GM19043 (cell line): ENCODE measurements around the gene SLC15A4.

Source experiments
- ATAC-seq: cut with Tn5 transposase; IDR thresholded peaks from one replicate; pipeline ENCODE4 v1.9.1; 2021; ENCODE audit warnings: low read depth; ENCODE audit not compliant: unreplicated experiment

Gene SLC15A4

GRCh38 chr12:128766738-128767501 lies 56.8 kb downstream of the SLC15A4 start:
- ATAC-seq: no peak

GRCh38 chr12:128763395-128763794 lies 60.4 kb downstream of the SLC15A4 start:
- ATAC-seq: no peak

- no peak for ATAC-seq
Measured at GRCh38 chr12:128761379-128761790, 62.4 kb downstream of the SLC15A4 start.

- ATAC-seq: no peak
Measured at GRCh38 chr12:128755566-128755965, 68.2 kb downstream of the SLC15A4 start.

- ATAC-seq: no peak
Measured at GRCh38 chr12:128754275-128754674, 69.5 kb downstream of the SLC15A4 start.

- no peak for ATAC-seq
Measured at GRCh38 chr12:128753438-128753837, 70.3 kb downstream of the SLC15A4 start.

GRCh38 chr12:128752386-128752785 lies 71.4 kb downstream of the SLC15A4 start:
- ATAC-seq: no peak

- ATAC-seq: no peak
Measured at GRCh38 chr12:128747441-128747840, 76.3 kb downstream of the SLC15A4 start.

GRCh38 chr12:128745772-128746689 lies 77.7 kb downstream of the SLC15A4 start:
- no peak for ATAC-seq

- ATAC-seq: no peak
Measured at GRCh38 chr12:128743916-128744315, 79.8 kb downstream of the SLC15A4 start.
